Lower leg skin (tissue), 4 donors: Measurements from ENCODE around the gene CLK2. TPM values are rescaled to one million over a fixed set of nuclear protein-coding genes. Genes with fewer than 3 reads are reported as not detected.
A peak's percentile ranks its signal among the peaks of the same experiment; 100 is the strongest.

ENCODE experiments used
- DNase-seq, 2 donors: peaks; one replicate each; pipeline ENCODE4 v3.0.0-alpha.2; 2019; ENCODE audit warnings: low spot score in 2 of 2
- H3K4me3 ChIP-seq: fragments of 200-600 bp; sonication (generic); 2 replicates; pipeline ENCODE4 v1.5.1; 2017; ENCODE audit warnings: mild to moderate bottlenecking, low read depth; ENCODE audit not compliant: poor library complexity, severe bottlenecking
- POLR2A ChIP-seq, 2 donors: fragments of 450-650 bp; IDR thresholded peaks; one replicate each; pipeline ENCODE4 v1.6.1; 2016 to 2017; ENCODE audit warnings: antibody characterized with exemption in 2 of 2, mild to moderate bottlenecking in 1 of 2, moderate library complexity in 1 of 2
- WGBS, 2 donors: methylation state at CpG; one replicate each; pipeline ENCODE4 v1.1.5; 2018; 5-methylcytosine and 5-hydroxymethylcytosine counted together
- intact Hi-C: fragments of 100-400 bp; cut with DNase I; formaldehyde crosslinking; loops from one replicate; pipeline ENCODE4 v1.15.0; 2023; ENCODE audit warnings: low total_unique reads
- total RNA-seq, 4 donors: library from RNA; depleted of rRNA; stranded (reverse); fragments of >200 nt; gene quantifications; one replicate each; pipeline ENCODE4 v1.1.0, GENCODE V29; 2016
- TF ChIP-seq, protein P1 (sequence below), 3 donors: fragments of 450-650 bp; IDR thresholded peaks; one replicate each; pipeline ENCODE4 v1.5.1; 2016; ENCODE audit warnings: antibody characterized with exemption in 3 of 3, mild to moderate bottlenecking in 3 of 3, moderate library complexity in 2 of 3

Gene CLK2
- total RNA-seq, 4 donors from 2014 or later, result 24.6 to 55.8 (median 38.0) TPM

DNA sequence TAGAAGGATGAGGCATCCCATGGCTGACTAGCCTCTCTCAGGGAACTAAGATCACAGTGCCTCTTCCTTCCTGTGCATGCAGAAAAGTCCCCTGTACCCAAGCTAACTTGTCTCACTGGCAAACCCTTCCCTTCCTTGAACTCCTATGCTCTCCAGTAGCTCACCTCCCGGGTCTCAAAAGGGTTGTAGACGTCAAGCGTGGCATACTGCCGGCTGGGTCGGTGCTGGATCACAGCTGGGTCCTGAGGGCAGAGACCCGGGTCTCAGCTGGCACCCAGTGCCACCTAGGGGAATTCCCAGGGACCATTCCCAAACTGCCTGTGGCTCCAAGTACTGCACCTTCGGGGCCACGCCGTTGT is 11.8 kb downstream of the CLK2 start:
- TF ChIP-seq POLR2A (IDR thresholded peaks at IDR 0.05), result no peak
- TF ChIP-seq, protein P1, sequence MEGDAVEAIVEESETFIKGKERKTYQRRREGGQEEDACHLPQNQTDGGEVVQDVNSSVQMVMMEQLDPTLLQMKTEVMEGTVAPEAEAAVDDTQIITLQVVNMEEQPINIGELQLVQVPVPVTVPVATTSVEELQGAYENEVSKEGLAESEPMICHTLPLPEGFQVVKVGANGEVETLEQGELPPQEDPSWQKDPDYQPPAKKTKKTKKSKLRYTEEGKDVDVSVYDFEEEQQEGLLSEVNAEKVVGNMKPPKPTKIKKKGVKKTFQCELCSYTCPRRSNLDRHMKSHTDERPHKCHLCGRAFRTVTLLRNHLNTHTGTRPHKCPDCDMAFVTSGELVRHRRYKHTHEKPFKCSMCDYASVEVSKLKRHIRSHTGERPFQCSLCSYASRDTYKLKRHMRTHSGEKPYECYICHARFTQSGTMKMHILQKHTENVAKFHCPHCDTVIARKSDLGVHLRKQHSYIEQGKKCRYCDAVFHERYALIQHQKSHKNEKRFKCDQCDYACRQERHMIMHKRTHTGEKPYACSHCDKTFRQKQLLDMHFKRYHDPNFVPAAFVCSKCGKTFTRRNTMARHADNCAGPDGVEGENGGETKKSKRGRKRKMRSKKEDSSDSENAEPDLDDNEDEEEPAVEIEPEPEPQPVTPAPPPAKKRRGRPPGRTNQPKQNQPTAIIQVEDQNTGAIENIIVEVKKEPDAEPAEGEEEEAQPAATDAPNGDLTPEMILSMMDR (IDR thresholded peaks at IDR 0.05), result no peak
- DNase-seq, result no peak
- peak overlapping the region; percentile 65 for H3K4me3 ChIP-seq
- WGBS, 2 donors, result 0% methylated on average over 9 of the region's 9 CpGs
- intact Hi-C loops, result loop anchor here (10.0 kb wide), 1 partner anchor 333 kb away; no protein-coding TSS in a partner anchor

DNA sequence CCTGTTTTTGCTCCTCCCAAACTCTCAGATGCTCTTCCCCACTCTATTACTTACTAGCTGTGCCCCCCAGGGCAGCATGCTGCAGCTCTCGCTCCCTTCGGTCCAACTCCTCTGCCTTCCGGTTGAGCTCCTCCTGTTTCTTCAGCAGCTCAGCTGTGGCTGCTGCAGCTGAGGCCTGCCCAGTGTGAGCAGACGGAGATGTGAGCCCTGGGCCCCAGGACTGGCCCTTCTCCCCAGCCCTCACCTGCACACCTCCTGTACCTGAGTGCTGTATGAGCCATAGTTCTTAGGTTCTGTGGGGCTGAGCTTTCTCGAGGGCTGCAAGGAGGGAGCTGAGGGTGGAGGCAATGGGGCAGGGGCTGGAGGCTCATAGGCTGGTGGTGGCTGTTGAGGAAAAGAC is 13.0 kb downstream of the CLK2 start:
- intact Hi-C loops, result loop anchor here (10.0 kb wide), 1 partner anchor 335 kb away; no protein-coding TSS in a partner anchor
- 91 to 97% methylated on average over 5 of the region's 5 CpGs for WGBS, 2 donors
- TF ChIP-seq POLR2A (IDR thresholded peaks at IDR 0.05), result no peak
- TF ChIP-seq, protein P1 (IDR thresholded peaks at IDR 0.05), result no peak
- no peak overlapping the region for H3K4me3 ChIP-seq
- no peak for DNase-seq

DNA sequence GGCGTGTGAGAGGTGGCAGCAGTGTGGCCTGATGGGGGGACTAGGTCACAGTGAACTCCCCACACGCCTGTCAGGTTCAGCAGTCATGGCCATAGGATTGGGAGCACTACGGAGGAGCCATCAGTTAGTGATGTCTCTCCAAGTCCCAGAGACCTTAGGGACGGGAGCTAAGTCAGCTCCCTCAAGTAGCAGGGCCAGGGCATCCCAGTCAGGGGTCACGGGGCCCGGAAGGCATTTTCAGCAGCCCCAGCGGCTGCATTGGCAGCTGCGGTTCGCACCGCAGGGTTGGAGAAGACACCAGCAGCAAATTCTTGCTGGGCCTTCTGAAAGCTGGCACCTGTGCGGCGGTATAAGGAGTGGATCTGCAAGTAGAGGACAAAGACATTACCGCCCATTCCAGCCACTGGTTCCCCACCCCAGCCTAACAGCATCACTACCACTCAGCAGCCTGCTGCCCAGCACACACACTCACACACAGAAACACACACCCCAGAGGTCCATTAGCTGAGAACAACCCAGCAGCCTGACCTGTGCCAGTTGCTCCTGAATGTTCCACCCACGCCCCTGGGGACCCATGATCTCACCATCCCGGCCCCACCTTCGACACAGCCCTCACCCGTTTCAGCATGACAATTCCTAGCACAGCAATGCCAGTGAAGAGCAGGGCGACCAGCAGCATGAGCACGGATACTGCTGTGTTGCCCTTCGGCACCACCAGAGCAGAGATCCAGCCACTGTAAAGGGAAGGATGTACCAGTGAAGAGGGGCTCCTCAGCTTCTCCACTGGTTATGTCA is 17.0 kb downstream of the CLK2 start:
- intact Hi-C loops, result no loop called here
- WGBS, 2 donors, result 50 to 63% methylated on average over 12 to 19 of the region's 20 CpGs
- no peak overlapping the region for H3K4me3 ChIP-seq
- TF ChIP-seq POLR2A (IDR thresholded peaks at IDR 0.05), result no peak
- TF ChIP-seq, protein P1 (IDR thresholded peaks at IDR 0.05), result no peak
- DNase-seq, result no peak

DNA sequence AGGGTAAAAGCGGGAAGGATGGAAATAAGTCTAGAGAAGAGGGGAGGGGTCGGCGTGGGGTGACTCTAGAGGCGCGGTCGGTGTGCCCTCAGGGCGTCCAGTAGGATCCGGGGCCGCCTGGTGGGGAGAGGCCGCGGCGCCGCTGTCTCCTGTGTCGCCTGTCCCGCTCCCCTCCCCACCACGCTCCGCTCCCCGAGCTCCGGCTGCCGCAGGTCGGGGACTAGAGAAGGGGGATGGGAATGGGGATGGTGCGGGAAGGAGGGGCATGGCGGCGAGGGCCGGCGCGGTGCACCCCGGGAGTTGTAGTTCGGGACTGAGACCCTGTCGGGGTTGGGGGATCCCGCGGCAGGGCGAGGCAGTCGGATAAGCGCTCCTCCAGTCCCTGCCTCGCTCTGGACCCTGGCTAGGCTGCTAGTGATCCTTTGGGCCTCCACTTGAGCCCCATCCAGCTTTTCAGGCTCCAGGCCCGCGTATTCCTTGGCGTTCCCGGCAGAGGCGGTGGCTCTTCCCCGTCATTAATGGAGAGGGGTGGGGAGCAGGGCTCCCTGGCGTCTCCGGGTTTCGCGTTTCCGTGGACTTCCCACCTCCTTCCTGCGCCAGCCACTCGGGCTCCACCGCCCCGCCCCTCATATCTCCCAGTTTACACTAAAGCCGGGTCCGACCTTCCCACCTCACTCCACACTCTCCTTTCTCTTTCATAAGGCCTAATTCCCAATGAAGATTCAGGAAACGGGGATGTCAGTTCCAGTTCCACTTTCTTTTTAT is 17.9 kb downstream of the CLK2 start, which contains the start of gene ENTREP3:
Gene ENTREP3 (minus strand): TSS at position 241 of the 765 bp plus-strand sequence. CDS start 606 bp downstream, outside the sequence.
- WGBS, 2 donors, result 1 to 2% methylated on average over 52 to 54 of the region's 54 CpGs
- peak within 1 kb of the TSS; percentile 51 for H3K4me3 ChIP-seq

DNA sequence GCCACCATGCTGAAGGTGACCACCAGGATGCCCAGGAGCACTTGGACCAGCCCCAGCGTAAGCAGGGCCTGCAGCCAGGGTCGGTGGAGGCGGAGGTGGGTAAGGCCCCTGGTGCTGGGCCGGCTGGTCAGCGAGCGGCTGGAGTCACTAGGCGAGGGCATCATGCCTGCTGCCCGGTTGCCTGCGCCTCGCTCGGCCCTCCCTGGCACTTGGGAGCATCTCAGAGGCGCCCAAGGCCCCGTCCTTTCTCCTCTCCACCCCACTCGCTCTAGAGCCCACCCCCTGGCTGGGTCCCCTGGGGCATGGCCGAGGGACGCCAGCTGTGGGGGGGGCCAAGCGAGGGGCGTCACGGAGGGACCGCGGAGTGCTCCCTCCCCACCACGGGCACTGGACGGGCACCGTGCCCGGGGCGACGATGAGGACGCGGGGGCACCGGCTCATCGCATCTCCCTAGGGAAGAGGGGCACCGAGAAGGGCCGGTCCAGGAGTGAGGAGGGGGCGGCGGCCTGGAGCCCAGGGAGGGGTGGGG is 18.5 kb downstream of the CLK2 start:
- H3K4me3 ChIP-seq, result peak overlapping the region; percentile 51
- intact Hi-C loops, result loop anchor here (5.0 kb wide), 1 partner anchor 68 kb away; the partner anchor contains the start of gene RUSC1
- no peak for DNase-seq
- TF ChIP-seq, protein P1 (IDR thresholded peaks at IDR 0.05), result no peak
- TF ChIP-seq POLR2A (IDR thresholded peaks at IDR 0.05), result no peak
- whole genome bisulfite sequencing, 2 donors, result 1 to 4% methylated on average over 17 to 34 of the region's 35 CpGs

More for the DNA sequence above, 17.9 kb downstream of the CLK2 start, which contains the start of gene ENTREP3:
- DNase-seq, result peak; percentile 86 to 97
- TF ChIP-seq, protein P1 (IDR thresholded peaks at IDR 0.05), result no peak
- TF ChIP-seq POLR2A (IDR thresholded peaks at IDR 0.05), result no peak
- intact Hi-C loops, result no loop called here
